ENCODE measurements around the gene TMEM174. TPM values are rescaled to one million over a fixed set of nuclear protein-coding genes. Genes with fewer than 3 reads are reported as not detected.

The TMEM174 gene
- total and polyA plus RNA-seq, 2 donors (not counting 1 experiment from before 2014, with no cell fraction given) = not detected

- WGBS (ENCODE audit: insufficient coverage) = 31% methylated on average over 27 of the region's 34 CpGs
- peak; percentile 50 for DNase-seq
- CTCF ChIA-PET = interaction anchor here (0.9 to 1.3 kb wide), 2 partner anchors 17 to 836 kb away, joined by 3 read pairs; no protein-coding TSS in a partner anchor
- Mint-ChIP-seq H3K27me3 (peaks cover 63% of the 10 kb centered on the region), H3K4me3 (peak overlapping the region; percentile 36), H3K27ac (no peak overlapping the region), H3K4me1 (peaks cover 3% of the 10 kb centered on the region), H3K9me3 (ENCODE audit: insufficient read depth) (no peaks in the 10 kb centered on the region)
- Histone ChIP-seq H3K9me3 (ENCODE audit: control extremely low read depth in 1 of 3, control insufficient read depth in 2 of 3, insufficient read depth in 1 of 3, low read length in 2 of 3) (peaks cover 0 to 8% (median 0%) of the 10 kb centered on the region in 3 donors), H3K36me3 (replicated peaks in 1 of 2; ENCODE audit: control extremely low read depth in 1 of 2, control insufficient read depth in 1 of 2, extremely low read depth in 1 of 2, insufficient read depth in 2 of 2, low read length in 1 of 2) (no peaks in the 10 kb centered on the region), H2AFZ (ENCODE audit: insufficient read depth, low read depth, low read length, poor library complexity, severe bottlenecking) (no peak overlapping the region), H3K4me2 (replicated peaks; ENCODE audit: low read depth, low read length, poor library complexity, severe bottlenecking) (peak overlapping the region; percentile 50), H4K20me1 (ENCODE audit: control insufficient read depth, insufficient read depth, low read length, poor library complexity, severe bottlenecking) (no peaks in the 10 kb centered on the region), H3K4me1 (ENCODE audit: control insufficient read depth in 2 of 2, insufficient read depth in 2 of 2, low read length in 2 of 2) (no peaks in the 10 kb centered on the region), H3K4me3 (ENCODE audit: control extremely low read depth in 1 of 5, extremely low read depth in 1 of 5, insufficient read depth in 1 of 5, low read depth in 2 of 5, low read length in 4 of 5) (no peak overlapping the region), H3K79me2 (ENCODE audit: control insufficient read depth, insufficient read depth, low read length) (no peaks in the 10 kb centered on the region), H3K27me3 (replicated peaks in 1 of 4; ENCODE audit: control extremely low read depth in 1 of 4, control insufficient read depth in 3 of 4, insufficient read depth in 4 of 4, low read length in 3 of 4) (peaks cover 0 to 20% (median 4%) of the 10 kb centered on the region in 4 experiments), H3K9ac (ENCODE audit: low read length) (no peak overlapping the region), H3K27ac (ENCODE audit: low read length in 2 of 2) (no peak overlapping the region)
- ATAC-seq (ENCODE audit: low read depth) = peak; percentile 56
- TF ChIP-seq CTCF (IDR thresholded peaks at IDR 0.05) (peak; percentile 75), EZH2 (IDR thresholded peaks at IDR 0.05; ENCODE audit: borderline replicate concordance, insufficient read depth, low read depth, low read length, poor library complexity, severe bottlenecking) (no peak)
- POLR2A ChIA-PET = no interaction called here
- intact Hi-C loops (cut with micrococcal nuclease) = loop anchor here (2.0 kb wide), 1 partner anchor 591 kb away; no protein-coding TSS in a partner anchor
These were observed 28.8 kb downstream of the TMEM174 start for GRCh38 chr5:73201547-73202513.

GRCh38 chr5:73204332-73204731 is 31.3 kb downstream of the TMEM174 start:
- Histone ChIP-seq H3K27ac (ENCODE audit: low read length in 2 of 2) (no peak overlapping the region), H4K20me1 (ENCODE audit: control insufficient read depth, insufficient read depth, low read length, poor library complexity, severe bottlenecking) (no peaks in the 10 kb centered on the region), H3K36me3 (replicated peaks in 1 of 2; ENCODE audit: control extremely low read depth in 1 of 2, control insufficient read depth in 1 of 2, extremely low read depth in 1 of 2, insufficient read depth in 2 of 2, low read length in 1 of 2) (no peaks in the 10 kb centered on the region), H3K79me2 (ENCODE audit: control insufficient read depth, insufficient read depth, low read length) (no peaks in the 10 kb centered on the region), H3K9me3 (ENCODE audit: control extremely low read depth in 1 of 3, control insufficient read depth in 2 of 3, insufficient read depth in 1 of 3, low read length in 2 of 3) (peaks cover 0 to 12% (median 0%) of the 10 kb centered on the region in 3 donors), H3K4me2 (replicated peaks; ENCODE audit: low read depth, low read length, poor library complexity, severe bottlenecking) (no peak overlapping the region), H3K9ac (ENCODE audit: low read length) (no peak overlapping the region), H2AFZ (ENCODE audit: insufficient read depth, low read depth, low read length, poor library complexity, severe bottlenecking) (no peak overlapping the region), H3K27me3 (replicated peaks in 1 of 4; ENCODE audit: control extremely low read depth in 1 of 4, control insufficient read depth in 3 of 4, insufficient read depth in 4 of 4, low read length in 3 of 4) (peaks cover 0 to 15% (median 4%) of the 10 kb centered on the region in 4 experiments), H3K4me3 (ENCODE audit: control extremely low read depth in 1 of 5, extremely low read depth in 1 of 5, insufficient read depth in 1 of 5, low read depth in 2 of 5, low read length in 4 of 5) (no peak overlapping the region), H3K4me1 (ENCODE audit: control insufficient read depth in 2 of 2, insufficient read depth in 2 of 2, low read length in 2 of 2) (no peaks in the 10 kb centered on the region)
- TF ChIP-seq EZH2 (IDR thresholded peaks at IDR 0.05; ENCODE audit: borderline replicate concordance, insufficient read depth, low read depth, low read length, poor library complexity, severe bottlenecking) = no peak
- TF ChIP-seq CTCF (IDR thresholded peaks at IDR 0.05) = no peak
- WGBS (ENCODE audit: insufficient coverage) = no CpG with 5 or more reads among the region's 3 CpGs
- intact Hi-C loops (cut with micrococcal nuclease) = no loop called here
- no peak for DNase-seq
- no peak for ATAC-seq (ENCODE audit: low read depth)
- Mint-ChIP-seq H3K27ac (no peak overlapping the region), H3K9me3 (ENCODE audit: insufficient read depth) (no peaks in the 10 kb centered on the region), H3K4me3 (no peak overlapping the region), H3K4me1 (peaks cover 3% of the 10 kb centered on the region), H3K27me3 (peaks cover 59% of the 10 kb centered on the region)
- CTCF ChIA-PET = no interaction called here
- POLR2A ChIA-PET = no interaction called here

Data from B cell (primary cell).